ENCODE results near the gene ELF1.
A peak's percentile ranks its signal among the peaks of the same experiment; 100 is the strongest.
"Not testable (repeated sequence)": the region's sequence is repeated elsewhere in the genome, so short reads cannot be mapped to it uniquely, and the experiment has no call there.

Gene ELF1

DNA sequence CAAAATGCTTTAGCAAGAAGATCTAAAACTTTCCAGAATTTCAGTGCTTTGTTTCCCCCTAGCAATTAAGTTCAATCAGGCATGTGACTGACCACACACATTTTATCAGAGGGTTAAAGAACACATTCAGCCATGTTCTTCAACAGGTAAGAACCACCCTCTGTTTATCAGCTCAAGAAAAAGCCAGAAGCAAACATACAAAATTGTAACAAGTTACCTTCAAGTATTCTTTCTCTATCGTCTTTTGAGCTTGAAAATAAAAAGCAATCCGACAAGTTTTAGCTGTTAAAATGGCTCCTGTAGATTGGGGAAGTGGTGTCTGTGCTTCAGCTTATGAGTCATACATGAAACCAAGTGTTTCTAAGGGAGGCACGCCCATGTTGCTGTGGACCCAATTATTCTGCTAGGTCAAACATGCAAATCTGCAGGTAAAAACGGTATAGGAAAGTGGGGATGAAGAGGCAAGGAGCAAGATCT lies at the start of gene ELF1:
Gene ELF1 (minus strand): TSS at position 306 of the 477 bp plus-strand sequence. CDS start 37,262 bp downstream, outside the sequence.
- no peak for DNase-seq

- DNase-seq, result no peak
These were observed 46.0 kb upstream of the ELF1 start for GRCh38 chr13:41065078-41065477.

DNA sequence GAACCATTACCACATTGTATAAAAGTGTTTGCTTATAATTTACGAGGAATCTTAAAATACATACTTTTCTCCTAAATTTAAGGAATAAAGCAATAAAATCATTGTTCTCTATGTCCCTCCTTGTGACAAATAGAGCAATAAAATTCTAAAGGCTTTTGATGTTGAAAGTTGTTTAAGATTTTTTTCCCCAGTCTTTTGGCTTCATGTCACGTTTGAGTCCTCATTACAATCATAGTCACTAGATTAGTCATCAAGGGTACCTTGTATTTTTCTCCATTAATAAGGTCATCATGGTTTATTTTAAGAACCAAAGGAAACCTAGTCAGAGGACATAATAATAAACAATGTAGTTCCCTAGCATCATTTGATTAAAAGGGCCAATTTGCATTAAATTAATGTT lies 45.4 kb upstream of the ELF1 start:
- no peak for DNase-seq

DNA sequence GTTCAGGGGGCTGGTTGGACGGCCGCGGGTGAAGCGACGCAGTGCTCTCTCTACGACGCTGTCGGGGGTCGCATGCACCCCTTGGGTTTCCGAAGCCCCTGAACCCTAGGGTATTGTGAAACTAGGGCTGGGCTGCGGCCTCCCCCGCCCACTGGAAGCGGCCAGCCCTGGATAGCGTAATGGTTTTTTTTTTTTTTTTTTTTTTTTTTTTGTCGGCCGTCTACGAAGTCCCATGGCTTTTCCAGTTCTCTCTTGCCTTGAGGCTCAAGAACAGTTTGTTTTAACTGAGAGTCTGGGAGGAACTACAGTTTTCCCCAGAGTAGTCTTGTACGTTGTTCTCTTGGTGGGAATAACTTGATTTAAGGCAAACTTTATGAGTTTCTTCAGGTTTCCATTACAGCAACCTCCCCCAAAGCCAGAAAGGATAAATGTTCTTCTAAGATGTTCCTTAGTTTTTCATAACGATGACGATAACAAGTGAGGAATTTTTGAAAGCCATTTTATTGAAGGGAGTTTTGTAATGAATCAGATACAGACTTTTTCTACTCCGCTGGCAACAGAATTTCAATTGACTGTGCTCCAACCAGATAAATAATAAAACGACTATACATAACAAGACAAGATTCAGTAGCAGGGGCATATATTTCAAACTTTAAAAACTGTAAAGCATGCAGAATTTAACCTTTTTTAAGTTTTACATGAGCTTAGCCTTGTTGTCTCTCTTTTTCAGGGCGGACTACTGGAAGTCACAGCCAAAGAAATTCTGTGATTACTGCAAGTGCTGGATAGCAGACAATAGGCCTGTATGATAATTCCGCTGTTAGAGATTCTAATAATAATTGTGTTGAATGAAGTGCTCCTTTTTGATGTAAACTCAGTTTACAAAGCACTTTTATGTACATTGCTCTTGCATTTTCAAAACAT lies 43.1 kb upstream of the ELF1 start:
- DNase-seq, result no peak

- peak; percentile 75 to 91 for DNase-seq
These were observed 42.2 kb upstream of the ELF1 start, which contains the start of gene WBP4 for GRCh38 chr13:41061075-41061913. Gene WBP4, plus strand, starts transcription at chr13:41061509. Its CDS starts 165 bp downstream, at chr13:41061674.

DNA sequence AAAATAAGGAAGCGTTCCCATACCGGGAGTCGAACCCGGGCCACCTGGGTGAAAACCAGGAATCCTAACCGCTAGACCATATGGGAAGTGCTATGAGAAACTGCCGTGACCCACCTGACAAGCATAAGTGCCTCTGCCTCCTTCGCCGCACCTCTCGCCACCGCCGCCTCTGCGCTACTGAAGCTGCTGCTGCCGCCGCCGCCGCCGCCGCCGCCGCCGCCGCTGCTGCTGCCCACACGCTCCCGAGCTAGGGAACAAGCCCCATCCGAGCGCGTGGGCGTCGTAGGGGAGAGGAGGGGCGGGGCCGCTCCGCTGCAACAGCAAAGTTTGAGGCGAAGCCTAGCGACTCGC lies 41.6 kb upstream of the ELF1 start:
- DNase-seq, result peak; percentile 69 to 87

- DNase-seq, result peak; percentile 57 to 78
These were observed 41.1 kb upstream of the ELF1 start for GRCh38 chr13:41060082-41060723.

GRCh38 chr13:41059456-41060081 lies 40.5 kb upstream of the ELF1 start:
- DNase-seq, result peak in 1 of 2 experiments; percentile 39

GRCh38 chr13:41058295-41059070 lies 39.4 kb upstream of the ELF1 start:
- no peak for DNase-seq

DNA sequence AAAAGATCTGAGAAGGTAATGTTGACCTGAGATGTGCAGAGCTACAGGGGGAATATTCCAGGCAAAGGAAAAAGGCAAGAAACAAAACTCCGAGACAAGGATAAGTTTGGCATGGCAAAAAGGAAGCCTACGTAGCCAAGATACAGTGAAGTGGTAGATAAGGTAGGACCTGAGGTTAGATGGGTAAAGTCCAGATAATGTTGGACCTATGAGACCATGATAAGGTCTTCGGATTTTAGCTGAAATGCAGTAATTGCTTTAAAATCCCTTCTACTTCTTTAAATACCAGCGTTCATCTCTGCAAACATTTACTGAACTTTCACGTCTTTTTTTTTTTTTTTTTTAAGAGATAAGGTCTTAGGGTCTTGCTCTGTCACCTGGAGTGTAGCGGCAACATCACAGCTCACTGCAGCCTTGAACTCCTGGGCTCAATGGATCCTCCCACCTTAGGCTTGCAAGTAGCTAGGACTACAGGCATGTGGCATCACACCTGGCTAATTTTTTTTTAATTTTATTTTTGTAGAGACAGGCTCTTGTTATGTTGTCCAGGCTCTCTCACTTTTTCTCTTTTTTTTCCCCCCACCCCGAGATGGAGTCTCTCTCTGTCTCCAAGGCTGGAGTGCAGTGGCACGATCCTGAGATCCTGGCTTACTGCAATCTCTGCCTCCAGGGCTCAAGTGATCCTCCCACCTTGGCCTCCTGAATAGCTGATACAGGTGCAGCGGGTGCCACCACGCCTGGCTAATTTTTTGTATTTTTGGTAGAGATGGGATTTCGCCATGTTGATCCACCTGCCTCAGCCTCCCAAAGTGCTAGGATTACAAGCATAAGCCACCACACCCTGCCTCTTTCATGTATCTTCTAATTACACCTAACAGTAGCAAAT lies 38.0 kb upstream of the ELF1 start:
- DNase-seq, result no peak

DNA sequence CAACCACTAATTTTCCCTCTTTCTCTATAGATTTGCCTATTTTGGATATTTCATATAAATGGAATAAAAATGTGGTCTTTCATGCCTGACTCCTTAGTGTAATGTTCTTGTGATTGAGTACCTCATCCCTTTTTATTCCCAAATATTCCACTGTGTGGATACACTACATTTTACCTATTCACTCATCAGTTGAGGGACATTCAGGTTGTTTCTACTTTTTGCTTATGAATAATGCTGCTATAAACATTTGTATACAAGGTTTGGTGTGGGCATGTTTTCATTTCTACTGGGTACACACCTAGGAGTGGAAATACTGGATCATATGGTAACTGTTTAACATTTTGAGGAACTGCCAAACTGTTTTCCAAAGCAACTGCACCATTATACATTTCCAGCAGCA lies 37.1 kb upstream of the ELF1 start:
- no peak for DNase-seq

DNA sequence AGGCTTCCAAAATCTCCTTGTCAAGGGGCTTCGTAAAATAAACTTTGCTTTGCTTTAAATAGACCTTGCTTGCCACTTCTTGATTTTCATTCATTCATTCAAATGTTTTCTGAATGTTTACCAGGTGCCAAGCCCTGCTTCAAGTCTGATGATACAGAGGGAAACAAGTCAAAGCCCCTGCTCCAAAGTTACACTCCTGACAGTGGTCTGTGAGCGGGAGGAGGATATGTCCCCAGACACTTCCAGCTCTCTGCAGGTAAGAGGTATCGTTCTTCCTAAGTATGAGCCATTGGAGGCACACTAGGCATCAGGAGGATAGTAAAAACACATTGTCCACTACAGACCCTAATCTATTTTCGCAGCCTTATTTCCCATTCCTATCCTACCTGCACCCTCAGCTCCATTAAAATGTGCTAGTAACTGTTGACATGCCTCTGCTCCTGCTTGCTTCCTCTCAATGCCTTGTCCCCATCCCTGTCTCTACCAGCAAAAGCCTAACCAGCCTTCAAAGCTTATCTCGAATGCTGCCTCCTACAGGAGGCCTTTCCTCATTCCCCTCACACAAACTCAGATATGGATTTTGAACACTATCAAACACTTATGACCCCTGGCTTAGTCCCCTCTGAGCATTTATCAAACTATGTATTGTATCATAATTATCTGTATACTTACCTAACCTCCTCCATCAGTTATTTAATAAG lies 36.0 kb upstream of the ELF1 start:
- no peak for DNase-seq

- DNase-seq, result no peak
These were observed 35.2 kb upstream of the ELF1 start for GRCh38 chr13:41054212-41054877.

- DNase-seq, result no peak
These were observed 34.3 kb upstream of the ELF1 start for GRCh38 chr13:41053384-41053826.

- no peak for DNase-seq
These were observed 33.3 kb upstream of the ELF1 start for GRCh38 chr13:41052441-41052840.

GRCh38 chr13:41049480-41050440 lies 30.6 kb upstream of the ELF1 start:
- DNase-seq, result no peak

DNA sequence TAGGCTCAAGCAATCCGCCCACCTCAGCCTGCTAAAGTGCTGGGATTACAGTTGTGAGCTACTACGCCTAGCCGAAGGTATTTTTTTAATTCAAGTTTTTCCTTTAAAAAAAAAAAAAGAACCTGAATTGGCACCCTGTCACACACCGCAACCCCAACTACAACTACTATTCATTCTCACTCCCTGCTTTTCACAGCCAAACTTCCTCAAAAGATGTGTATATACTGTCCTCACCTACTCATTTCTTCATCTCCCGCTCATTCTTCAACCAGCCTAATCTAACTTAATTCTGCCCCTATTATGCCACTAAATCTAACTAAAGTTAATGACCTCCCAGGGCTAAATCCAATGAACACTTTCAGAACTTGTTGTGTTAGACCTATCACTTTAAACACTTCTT lies 29.5 kb upstream of the ELF1 start:
- no peak for DNase-seq

DNA sequence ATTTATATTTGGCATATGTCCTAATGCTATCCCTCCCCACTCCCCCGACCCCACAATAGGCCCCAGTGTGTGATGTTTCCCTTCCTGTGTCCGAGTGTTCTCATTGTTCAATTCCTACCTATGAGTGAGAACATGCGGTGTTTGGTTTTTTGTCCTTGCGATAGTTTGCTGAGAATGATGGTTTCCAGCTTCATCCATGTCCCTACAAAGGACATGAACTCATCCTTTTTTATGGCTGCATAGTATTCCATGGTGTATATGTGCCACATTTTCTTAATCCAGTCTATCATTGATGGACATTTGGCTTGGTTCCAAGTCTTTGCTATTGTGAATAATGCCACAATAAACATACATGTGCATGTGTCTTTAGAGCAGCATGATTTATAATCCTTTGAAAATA lies 23.3 kb upstream of the ELF1 start:
- not testable (repeated sequence) for DNase-seq
